Endodermal cell (in vitro differentiated cells): ENCODE results near the gene CDPF1. TPM values are rescaled to one million over a fixed set of nuclear protein-coding genes. Genes with fewer than 3 reads are reported as not detected.
A peak's percentile ranks its signal among the peaks of the same experiment; 100 is the strongest.

Experiments
- DNase-seq: peaks from one replicate; pipeline ENCODE4 v3.0.0-alpha.2; 2017
- H3K27ac ChIP-seq: 2 replicates; pipeline ENCODE4 v1.5.1; 2013; ENCODE audit warnings: mild to moderate bottlenecking, low read depth, low read length, moderate library complexity
- H3K27me3 ChIP-seq: 2 replicates; pipeline ENCODE4 v1.6.1; 2013; ENCODE audit warnings: mild to moderate bottlenecking, low read length, moderate library complexity; ENCODE audit not compliant: insufficient read depth, control insufficient read depth, poor library complexity, severe bottlenecking
- H3K36me3 ChIP-seq: 2 replicates; pipeline ENCODE4 v1.7.0; 2013; ENCODE audit warnings: mild to moderate bottlenecking, low read length, moderate library complexity; ENCODE audit not compliant: control insufficient read depth, insufficient read depth
- H3K4me1 ChIP-seq: one replicate; pipeline ENCODE4 v1.7.0; 2013; ENCODE audit warnings: low read length; ENCODE audit not compliant: control insufficient read depth, insufficient read depth
- H3K4me3 ChIP-seq: 2 replicates; pipeline ENCODE4 v1.5.1; 2013; ENCODE audit warnings: mild to moderate bottlenecking, low read length, moderate library complexity
- H3K9ac ChIP-seq: 2 replicates; pipeline ENCODE4 v1.6.1; 2013; ENCODE audit warnings: mild to moderate bottlenecking, low read length, moderate library complexity; ENCODE audit not compliant: poor library complexity, severe bottlenecking; ENCODE audit errors: extremely low read depth
- H3K9me3 ChIP-seq: 2 replicates; pipeline ENCODE4 v1.6.1; 2013; ENCODE audit warnings: mild to moderate bottlenecking, low read length, moderate library complexity; ENCODE audit not compliant: control insufficient read depth
- H3K27ac Mint-ChIP-seq: 2 replicates; pipeline ENCODE4 v1.8.0; 2020; ENCODE audit warnings: mixed read lengths
- H3K27me3 Mint-ChIP-seq: 2 replicates; pipeline ENCODE4 v1.8.0; 2021; ENCODE audit warnings: mild to moderate bottlenecking, mixed read lengths; ENCODE audit not compliant: insufficient read depth
- H3K36me3 Mint-ChIP-seq: 2 replicates; pipeline ENCODE4 v1.8.0; 2020; ENCODE audit warnings: low read depth, mixed read lengths
- H3K4me1 Mint-ChIP-seq: 2 replicates; pipeline ENCODE4 v1.8.0; 2020; ENCODE audit warnings: mixed read lengths
- H3K4me3 Mint-ChIP-seq: 2 replicates; pipeline ENCODE4 v1.8.0; 2020; ENCODE audit warnings: mild to moderate bottlenecking, moderate library complexity, mixed read lengths
- H3K9me3 Mint-ChIP-seq: 2 replicates; pipeline ENCODE4 v1.8.0; 2020; ENCODE audit warnings: mild to moderate bottlenecking, mixed read lengths
- CTCF ChIP-seq: fragments of 200-600 bp; sonication (generic); conservative IDR thresholded peaks from 2 replicates; pipeline ENCODE4 v1.5.0; 2021; ENCODE audit warnings: antibody characterized with exemption, mild to moderate bottlenecking
- WGBS, 2 experiments: methylation state at CpG; one replicate each; pipeline versions ENCODE4 v1.1.5 to v1.1.7; 2013; ENCODE audit warnings: missing lambda C conversion rate in 2 of 2, mixed read lengths in 1 of 2; ENCODE audit not compliant: insufficient coverage in 1 of 2, insufficient read length in 1 of 2; 5-methylcytosine and 5-hydroxymethylcytosine counted together
- total RNA-seq, 2 donors: library from RNA; stranded (reverse); fragmentation: NEBNext Ultra II Directional in 1 of 2; extraction: Animal tissue kit (Norgen Biotek cat#: 25700) in 1 of 2; gene quantifications; 2 replicates in 1 of 2; 3 replicates in 1 of 2; pipeline ENCODE4 v1.2.1, GENCODE V29; 2021

The CDPF1 gene
- total RNA-seq, 2 donors from 2014 or later, result 11.3 to 15.1 TPM

- peak; percentile 70 for TF ChIP-seq CTCF
- Mint-ChIP-seq H3K27ac (no peak overlapping the region), H3K36me3 (peaks cover 10% of the 10 kb centered on the region), H3K27me3 (peaks cover 87% of the 10 kb centered on the region), H3K9me3 (peaks cover 49% of the 10 kb centered on the region), H3K4me1 (peaks cover 3% of the 10 kb centered on the region), H3K4me3 (peak overlapping the region; percentile 43)
- Histone ChIP-seq H3K9ac (no peak overlapping the region), H3K9me3 (peaks cover 32% of the 10 kb centered on the region), H3K27me3 (peaks cover 63% of the 10 kb centered on the region), H3K4me1 (no peaks in the 10 kb centered on the region), H3K27ac (no peak overlapping the region), H3K4me3 (no peak overlapping the region), H3K36me3 (no peaks in the 10 kb centered on the region)
- 16 to 20% methylated on average over 23 to 109 of the region's 109 CpGs for WGBS, 2 experiments
- peak; percentile 91 for DNase-seq
Measured at GRCh38 chr22:46262449-46263215, 12.5 kb upstream of the CDPF1 start.

DNA sequence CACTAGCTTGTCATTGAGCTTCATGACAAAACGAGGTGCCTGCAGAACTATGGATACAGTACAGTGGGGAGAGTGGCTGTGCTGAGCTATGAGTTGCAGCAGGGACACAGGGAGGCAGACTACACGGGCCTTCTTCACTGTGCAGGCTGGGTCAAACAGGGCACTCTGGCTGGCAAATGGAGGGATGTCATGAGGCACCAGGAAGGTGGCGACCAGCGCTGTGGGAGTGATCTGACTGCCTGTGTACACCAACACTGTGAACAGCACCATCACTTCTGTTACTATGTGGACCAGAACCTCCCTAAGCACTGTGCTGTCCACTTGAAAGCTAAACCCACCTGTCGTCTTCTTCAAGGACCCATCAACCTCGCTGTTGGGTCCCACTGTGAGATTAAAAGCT lies 9.9 kb upstream of the CDPF1 start:
- H3K27ac Mint-ChIP-seq, result no peak overlapping the region
- Histone ChIP-seq H3K4me1 (no peaks in the 10 kb centered on the region), H3K27me3 (peaks cover 74% of the 10 kb centered on the region), H3K27ac (no peak overlapping the region), H3K9ac (no peak overlapping the region), H3K4me3 (no peak overlapping the region), H3K9me3 (peaks cover 16% of the 10 kb centered on the region), H3K36me3 (no peaks in the 10 kb centered on the region)
- 81% methylated on average over 4 to 6 of the region's 6 CpGs for WGBS, 2 experiments
- TF ChIP-seq CTCF, result no peak
- H3K9me3 Mint-ChIP-seq, result peaks cover 30% of the 10 kb centered on the region
- peaks cover 10% of the 10 kb centered on the region for H3K36me3 Mint-ChIP-seq
- DNase-seq, result no peak
- no peak overlapping the region for H3K4me3 Mint-ChIP-seq
- H3K4me1 Mint-ChIP-seq, result no peaks in the 10 kb centered on the region
- H3K27me3 Mint-ChIP-seq, result peaks cover 81% of the 10 kb centered on the region

- H3K36me3 ChIP-seq, result no peaks in the 10 kb centered on the region
- peaks cover 74% of the 10 kb centered on the region for H3K27me3 ChIP-seq
- WGBS, 2 experiments, result 83 to 84% methylated on average over 12 of the region's 12 CpGs
- no peaks in the 10 kb centered on the region for H3K4me1 ChIP-seq
- H3K4me1 Mint-ChIP-seq, result no peaks in the 10 kb centered on the region
- DNase-seq, result no peak
- peaks cover 8% of the 10 kb centered on the region for H3K36me3 Mint-ChIP-seq
- peaks cover 75% of the 10 kb centered on the region for H3K27me3 Mint-ChIP-seq
- no peak for TF ChIP-seq CTCF
- peaks cover 23% of the 10 kb centered on the region for H3K9me3 Mint-ChIP-seq
- peaks cover 12% of the 10 kb centered on the region for H3K9me3 ChIP-seq
- H3K27ac Mint-ChIP-seq, result no peak overlapping the region
- H3K4me3 ChIP-seq, result no peak overlapping the region
- H3K9ac ChIP-seq, result no peak overlapping the region
- no peak overlapping the region for H3K27ac ChIP-seq
- H3K4me3 Mint-ChIP-seq, result no peak overlapping the region
Measured at GRCh38 chr22:46259374-46259773, 9.3 kb upstream of the CDPF1 start.
